DND-41 (cell line): ENCODE results near the gene FAM120C.

Experiments
- CTCF ChIP-seq: IDR thresholded peaks from 2 replicates; pipeline ENCODE4 v1.5.1; 2012; ENCODE audit warnings: borderline replicate concordance, low read length, moderate library complexity, mild to moderate bottlenecking; ENCODE audit not compliant: poor library complexity, severe bottlenecking; ENCODE audit errors: extremely low read depth
- EZH2 ChIP-seq: IDR thresholded peaks from 3 replicates; pipeline ENCODE4 v1.6.1; 2012; ENCODE audit warnings: borderline replicate concordance, low read depth, mild to moderate bottlenecking, moderate library complexity, low read length, inconsistent platforms; ENCODE audit not compliant: severe bottlenecking

GRCh38 chrX:54045563-54046228, 137.4 kb downstream of the FAM120C start:
- TF ChIP-seq CTCF (no peak), EZH2 (no peak)
